NCI-H460 (cell line): Measurements from ENCODE around the gene FAM118A. TPM values are rescaled to one million over a fixed set of nuclear protein-coding genes. Genes with fewer than 3 reads are reported as not detected.
"Not testable (repeated sequence)": the region's sequence is repeated elsewhere in the genome, so short reads cannot be mapped to it uniquely, and the experiment has no call there.

Experiments
- DNase-seq: peaks from one replicate; pipeline ENCODE4 v3.0.0-alpha.2; 2016; ENCODE audit warnings: low read depth; ENCODE audit errors: extremely low read depth
- total RNA-seq: library from RNA; depleted of rRNA; stranded (reverse); fragments of >200 nt; shearing (Covaris generic); gene quantifications from 2 replicates; pipeline ENCODE4 v1.2.3, GENCODE V29; 2014; rRNA removed

FAM118A gene
- total RNA-seq, 1 experiment from 2014 or later, result 12.9 TPM

DNA sequence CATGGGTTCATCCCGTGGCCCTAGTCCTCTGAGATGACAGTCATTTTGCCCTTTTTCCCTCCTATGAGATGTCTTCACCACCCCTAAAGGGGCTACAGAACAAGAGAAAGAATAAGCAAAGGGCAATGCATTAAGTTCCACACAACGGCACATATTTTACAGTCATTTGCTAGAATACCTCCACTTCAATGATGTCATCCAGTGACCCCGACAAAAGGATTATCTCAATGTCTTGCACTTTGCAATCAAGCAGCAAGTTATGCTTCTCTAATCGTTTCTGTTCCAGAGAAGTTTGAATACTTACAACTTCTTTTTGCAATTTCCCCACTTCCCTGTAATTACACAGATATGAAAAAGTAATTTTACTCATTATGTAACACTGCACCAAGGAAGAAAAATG lies 49.9 kb downstream of the FAM118A start:
- DNase-seq, result no peak

DNA sequence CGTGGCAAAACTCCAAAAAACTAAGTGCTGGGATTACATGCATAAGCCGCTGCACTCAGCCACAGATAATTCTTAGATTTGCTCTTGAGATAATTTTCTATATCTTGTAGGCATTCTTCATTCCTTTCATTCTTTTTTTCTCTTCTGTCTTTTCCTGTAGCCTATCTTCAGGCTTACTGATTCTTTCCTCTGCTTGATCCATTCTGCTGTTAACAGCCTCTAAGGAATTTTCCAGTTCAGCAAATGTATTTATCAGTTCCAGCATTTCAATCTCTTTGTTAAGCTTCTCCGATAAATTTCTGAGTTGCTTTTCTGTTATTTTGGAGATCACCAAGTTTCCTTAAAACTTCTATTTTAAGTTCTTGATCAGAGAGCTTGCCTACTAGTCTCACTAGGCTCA lies 57.0 kb downstream of the FAM118A start:
- no peak for DNase-seq

DNA sequence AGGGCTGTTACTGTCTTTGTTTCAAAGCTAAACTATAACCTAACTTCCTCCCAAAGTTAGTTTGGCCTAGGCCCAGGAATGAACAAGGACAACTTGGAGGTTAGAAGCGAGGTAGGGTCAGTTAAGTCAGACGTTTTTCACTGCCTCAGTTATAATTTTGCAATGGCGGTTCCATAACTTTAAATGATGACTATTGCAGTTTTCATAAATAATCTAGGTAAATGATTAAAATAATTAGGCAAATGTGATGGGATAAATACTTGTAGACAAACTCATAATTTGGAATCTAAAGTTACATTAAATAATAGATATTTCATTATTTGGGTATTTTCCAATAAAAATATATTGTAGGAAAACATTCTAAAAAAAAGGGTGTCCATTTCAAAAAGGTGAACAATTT lies 63.9 kb downstream of the FAM118A start:
- not testable (repeated sequence) for DNase-seq

DNA sequence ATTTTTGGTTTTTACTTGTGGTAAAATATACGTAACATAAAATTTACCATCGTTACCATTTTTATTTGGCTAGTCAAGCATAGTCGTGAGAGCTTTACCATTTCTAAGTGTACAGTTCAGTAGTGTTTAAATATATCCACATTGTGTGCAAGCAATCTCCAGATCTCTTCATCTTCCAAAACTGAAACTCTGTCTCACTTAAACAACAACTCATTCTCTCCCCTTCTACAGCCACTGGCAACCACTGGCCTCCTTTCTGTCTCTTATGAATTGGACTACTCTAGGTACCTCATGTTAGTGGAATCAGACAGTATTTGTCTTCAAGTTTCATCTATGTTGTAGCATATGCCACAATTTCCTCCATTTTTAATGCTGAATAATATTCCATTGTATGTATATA lies 66.3 kb downstream of the FAM118A start:
- no peak for DNase-seq

DNA sequence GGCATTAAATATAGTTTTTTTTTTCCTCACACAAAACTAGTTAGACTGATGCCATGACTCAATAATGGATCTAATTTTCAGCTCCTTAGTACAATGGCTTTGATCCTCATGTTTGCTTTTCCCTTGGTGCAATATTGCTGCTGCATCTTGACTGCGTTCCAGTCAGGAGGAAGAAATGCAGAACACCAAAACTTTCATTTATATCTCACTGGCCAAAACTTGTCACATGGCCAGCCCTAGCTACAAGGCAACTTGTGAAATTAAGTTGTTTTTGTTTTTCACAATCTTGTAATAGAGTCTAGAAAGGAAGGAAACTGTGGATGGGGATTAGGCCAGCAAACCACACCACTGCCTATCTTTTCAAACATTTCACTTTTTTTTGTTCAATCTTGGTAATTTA lies 67.0 kb downstream of the FAM118A start:
- no peak for DNase-seq

DNA sequence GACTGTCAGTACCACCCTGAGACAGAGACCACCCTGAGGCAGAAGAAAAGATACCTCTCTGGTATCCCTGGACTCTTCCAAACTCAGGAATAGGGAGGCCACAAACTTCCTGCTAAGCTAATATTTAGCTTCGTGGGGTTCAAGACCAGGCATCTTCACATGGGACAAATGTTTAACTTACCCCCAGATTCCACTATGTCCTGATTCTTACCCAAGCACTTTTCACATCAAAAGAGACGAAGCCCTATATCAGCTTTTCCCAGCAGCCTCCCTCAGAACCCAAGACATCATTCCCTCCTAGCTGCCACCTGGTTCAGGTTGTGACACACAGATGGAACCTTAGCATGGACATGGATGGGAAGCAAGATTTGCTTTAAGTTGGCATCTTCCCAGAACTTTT lies 71.6 kb downstream of the FAM118A start:
- DNase-seq, result no peak

DNA sequence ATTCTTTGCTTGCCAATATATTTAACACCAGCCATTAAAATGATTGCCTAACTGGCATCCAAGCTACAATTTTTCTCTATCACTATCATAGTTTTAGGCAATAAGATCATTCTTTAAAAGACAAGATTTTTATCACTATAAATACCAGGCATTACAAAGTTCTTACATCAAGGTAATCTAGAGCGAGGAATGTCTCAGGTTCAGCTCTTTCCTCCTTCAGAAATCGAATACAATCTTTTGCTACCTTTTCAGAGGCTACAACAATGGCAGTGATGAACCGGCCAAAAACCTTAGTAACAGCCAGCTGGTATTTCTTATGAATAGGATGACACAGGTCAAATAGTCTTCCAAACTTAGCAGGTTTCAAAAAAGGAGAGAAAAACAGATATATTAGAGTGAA lies 79.8 kb downstream of the FAM118A start:
- no peak for DNase-seq

Other genes with a start within 250 kb of the FAM118A start
- 47.1 and 51.6 TPM in 2 replicates for gene NUP50, start 146.0 kb upstream of the FAM118A start, total RNA-seq
- 31.8 and 32.7 TPM in 2 replicates for gene KIAA0930, start 69.0 kb upstream of the FAM118A start, total RNA-seq
- not detected in 2 replicates for gene UPK3A, start 25.0 kb upstream of the FAM118A start, total RNA-seq
- 0.10 TPM in 1 of 2 replicates, not detected in the other for gene SMC1B, start 103.7 kb downstream of the FAM118A start, total RNA-seq
- gene RIBC2, start 103.8 kb downstream of the FAM118A start, total RNA-seq, result 0.72 and 1.1 TPM in 2 replicates
- gene FBLN1, start 192.9 kb downstream of the FAM118A start, total RNA-seq, result 2.5 and 3.9 TPM in 2 replicates